B cell (primary cell): ENCODE results near the gene NCS1. TPM values are rescaled to one million over a fixed set of nuclear protein-coding genes. Genes with fewer than 3 reads are reported as not detected.

Experiments used
- ATAC-seq: fragments of 200-7000 bp; cut with Tn5 transposase; one replicate; pipeline ENCODE4 v1.10.0; 2021; ENCODE audit warnings: low read depth, mild to moderate bottlenecking, moderate number of reproducible peaks, moderate library complexity
- CTCF ChIA-PET: fragments of 350-600 bp; sonication (Branson Sonifier 250); formaldehyde crosslinking; loops from one replicate; lab custom pipeline; 2021; ENCODE audit warnings: antibody characterized with exemption, inconsistent platforms; lab: Charles Lee
- POLR2A ChIA-PET: fragments of 350-600 bp; sonication (Branson Sonifier 250); formaldehyde crosslinking; loops from one replicate; lab custom pipeline; 2021; ENCODE audit warnings: antibody characterized with exemption; lab: Charles Lee
- DNase-seq: peaks from one replicate; pipeline ENCODE4 v3.0.0; 2013
- H2AFZ ChIP-seq: 2 replicates; pipeline ENCODE4 v1.6.1; 2012; ENCODE audit warnings: mild to moderate bottlenecking, low read depth, low read length; ENCODE audit not compliant: insufficient read depth, poor library complexity, severe bottlenecking
- H3K27ac ChIP-seq, 2 donors: 1 replicate in 1 of 2; 2 replicates in 1 of 2; pipeline ENCODE4 v1.5.1; 2012 to 2013; ENCODE audit warnings: low read length in 2 of 2, mild to moderate bottlenecking in 2 of 2, moderate library complexity in 1 of 2
- H3K27me3 ChIP-seq, 4 experiments: fragments of 200-600 bp in 1 of 4; sonication (generic) in 1 of 4; replicated peaks in 1 of 4; 1 replicate in 2 of 4; 2 replicates in 2 of 4; pipeline versions ENCODE4 v1.6.1 to v1.7.0; 2013 to 2016; ENCODE audit warnings: low read length in 3 of 4, mild to moderate bottlenecking in 2 of 4, mixed read lengths in 1 of 4, moderate library complexity in 1 of 4; ENCODE audit not compliant: insufficient read depth in 4 of 4, control insufficient read depth in 3 of 4; ENCODE audit errors: control extremely low read depth in 1 of 4
- H3K36me3 ChIP-seq, 2 experiments: replicated peaks in 1 of 2; 1 replicate in 1 of 2; 2 replicates in 1 of 2; pipeline versions ENCODE4 v1.6.1 to v1.7.1; 2013; ENCODE audit warnings: low read length in 1 of 2; ENCODE audit not compliant: insufficient read depth in 2 of 2, control insufficient read depth in 1 of 2; ENCODE audit errors: control extremely low read depth in 1 of 2, extremely low read depth in 1 of 2
- H3K4me1 ChIP-seq, 2 donors: fragments of 200-600 bp in 1 of 2; sonication (generic) in 1 of 2; 1 replicate in 1 of 2; 2 replicates in 1 of 2; pipeline versions ENCODE4 v1.5.1 to v1.6.1; 2013 to 2017; ENCODE audit warnings: low read length in 2 of 2; ENCODE audit not compliant: control insufficient read depth in 2 of 2, insufficient read depth in 2 of 2
- H3K4me2 ChIP-seq: replicated peaks from 2 replicates; pipeline ENCODE3; 2012; ENCODE audit warnings: mild to moderate bottlenecking, low read depth, low read length; ENCODE audit not compliant: poor library complexity, severe bottlenecking
- H3K4me3 ChIP-seq, 5 experiments: fragments of 200-600 bp in 1 of 5; sonication (generic) in 1 of 5; 1 replicate in 3 of 5; 2 replicates in 2 of 5; pipeline versions ENCODE4 v1.5.1 to v1.7.0; 2011 to 2016; ENCODE audit warnings: low read length in 4 of 5, mild to moderate bottlenecking in 4 of 5, low read depth in 2 of 5, control low read depth in 1 of 5, moderate library complexity in 1 of 5; ENCODE audit not compliant: insufficient read depth in 1 of 5; ENCODE audit errors: control extremely low read depth in 1 of 5, extremely low read depth in 1 of 5
- H3K79me2 ChIP-seq: fragments of 200-600 bp; sonication (generic); one replicate; pipeline ENCODE4 v1.6.0; 2016; ENCODE audit warnings: low read length; ENCODE audit not compliant: control insufficient read depth, insufficient read depth
- H3K9ac ChIP-seq: fragments of 200-600 bp; sonication (generic); 2 replicates; pipeline ENCODE4 v1.6.1; 2017; ENCODE audit warnings: mild to moderate bottlenecking, low read length, moderate library complexity
- H3K9me3 ChIP-seq, 3 donors: one replicate each; pipeline versions ENCODE4 v1.6.1 to v1.7.1; 2013; ENCODE audit warnings: low read length in 2 of 3; ENCODE audit not compliant: control insufficient read depth in 2 of 3, insufficient read depth in 1 of 3; ENCODE audit errors: control extremely low read depth in 1 of 3
- H4K20me1 ChIP-seq: 2 replicates; pipeline ENCODE4 v1.6.0; 2012; ENCODE audit warnings: mild to moderate bottlenecking, low read length; ENCODE audit not compliant: insufficient read depth, control insufficient read depth, poor library complexity, severe bottlenecking
- H3K27ac Mint-ChIP-seq: one replicate; pipeline ENCODE4 v1.8.0; 2021; ENCODE audit warnings: mixed read lengths
- H3K27me3 Mint-ChIP-seq: one replicate; pipeline ENCODE4 v1.8.0; 2021; ENCODE audit warnings: mixed read lengths
- H3K4me1 Mint-ChIP-seq: one replicate; pipeline ENCODE4 v1.8.0; 2021; ENCODE audit warnings: mixed read lengths
- H3K4me3 Mint-ChIP-seq: one replicate; pipeline ENCODE4 v1.8.0; 2021; ENCODE audit warnings: mixed read lengths
- H3K9me3 Mint-ChIP-seq: one replicate; pipeline ENCODE4 v1.8.0; 2022; ENCODE audit warnings: mixed read lengths; ENCODE audit not compliant: insufficient read depth
- CTCF ChIP-seq: fragments of 200-600 bp; IDR thresholded peaks from one replicate; pipeline ENCODE4 v1.8.0; 2022; ENCODE audit warnings: antibody characterized with exemption, mild to moderate bottlenecking
- EZH2 ChIP-seq: IDR thresholded peaks from 2 replicates; pipeline ENCODE4 v1.6.1; 2012; ENCODE audit warnings: borderline replicate concordance, low read depth, mild to moderate bottlenecking, moderate library complexity, low read length; ENCODE audit not compliant: insufficient read depth, poor library complexity, severe bottlenecking
- WGBS: methylation state at CpG from one replicate; pipeline ENCODE4 v1.1.5; 2013; ENCODE audit warnings: missing lambda C conversion rate; ENCODE audit not compliant: insufficient coverage; 5-methylcytosine and 5-hydroxymethylcytosine counted together
- intact Hi-C: fragments of 100-400 bp; cut with micrococcal nuclease; formaldehyde crosslinking; loops from one replicate; pipeline ENCODE4 v1.10.0; 2022
- polyA plus RNA-seq: library from polyadenylated mRNA; depleted of rRNA; stranded (reverse); fragments of >200 nt; gene quantifications from 2 replicates; pipeline ENCODE4 v1.2.3, GENCODE V29; 2012
- total RNA-seq, 2 donors: library from RNA; stranded (reverse); fragments of 120-200 nt in 1 of 2; gene quantifications; 1 replicate in 1 of 2; 2 replicates in 1 of 2; pipeline versions ENCODE4 v1.2.3 to v1.2.4, GENCODE V29; 2013 to 2022

The NCS1 gene
- total and polyA plus RNA-seq, 2 donors (not counting 1 experiment from before 2014, with no cell fraction given), result 0.39 TPM; not detected in 1

- DNase-seq (no peak), ATAC-seq (no peak)
- ChIA-PET CTCF (interaction anchor here (1.2 kb wide), 1 partner anchor 64 kb away, joined by 4 read pairs; no protein-coding TSS in a partner anchor), POLR2A (no interaction called here)
- H2AFZ ChIP-seq, result no peak overlapping the region
- H3K36me3 ChIP-seq, result no peaks in the 10 kb centered on the region
- 57% methylated on average over 28 of the region's 45 CpGs for WGBS
- no peaks in the 10 kb centered on the region for H3K79me2 ChIP-seq
- Mint-ChIP-seq H3K27me3 (peaks cover 43% of the 10 kb centered on the region), H3K27ac (no peak overlapping the region), H3K9me3 (no peaks in the 10 kb centered on the region), H3K4me3 (peak overlapping the region; percentile 66), H3K4me1 (peaks cover 8% of the 10 kb centered on the region)
- no peak overlapping the region for H3K4me3 ChIP-seq
- TF ChIP-seq CTCF (no peak), EZH2 (no peak)
- peaks cover 0 to 27% (median 11%) of the 10 kb centered on the region in 4 experiments for H3K27me3 ChIP-seq
- H4K20me1 ChIP-seq, result no peaks in the 10 kb centered on the region
- peak overlapping the region; percentile 50 for H3K4me2 ChIP-seq
- H3K4me1 ChIP-seq, result peaks cover 8 to 9% of the 10 kb centered on the region in 2 donors
- no peaks in the 10 kb centered on the region for H3K9me3 ChIP-seq
- H3K9ac ChIP-seq, result no peak overlapping the region
- no peak overlapping the region for H3K27ac ChIP-seq
- intact Hi-C loops, result no loop called here
Measured at GRCh38 chr9:130171226-130172148, 717 bp upstream of the NCS1 start.
